ENCODE results near the gene PPP1R9A.

PPP1R9A gene

GRCh38 chr7:95269640-95270039 lies 362.2 kb downstream of the PPP1R9A start:
- DNase-seq: no peak

GRCh38 chr7:95276114-95276513 lies 368.7 kb downstream of the PPP1R9A start:
- no peak for DNase-seq

GRCh38 chr7:95279417-95279816 lies 372.0 kb downstream of the PPP1R9A start:
- DNase-seq: no peak

- no peak for DNase-seq
These were observed 378.7 kb downstream of the PPP1R9A start for GRCh38 chr7:95286096-95286495.

- DNase-seq: no peak
These were observed 382.9 kb downstream of the PPP1R9A start for GRCh38 chr7:95290166-95290830.

- DNase-seq: no peak
These were observed 388.0 kb downstream of the PPP1R9A start for GRCh38 chr7:95295397-95295796.

- DNase-seq: no peak
These were observed 389.1 kb downstream of the PPP1R9A start for GRCh38 chr7:95296456-95296855.

GRCh38 chr7:95297041-95297440 lies 389.6 kb downstream of the PPP1R9A start:
- DNase-seq: no peak

GRCh38 chr7:95298091-95298490 lies 390.7 kb downstream of the PPP1R9A start:
- DNase-seq: no peak

- no peak for DNase-seq
These were observed 395.9 kb downstream of the PPP1R9A start for GRCh38 chr7:95303013-95303905.

GRCh38 chr7:95304990-95305389 lies 397.6 kb downstream of the PPP1R9A start:
- DNase-seq: no peak

- no peak for DNase-seq
These were observed 402.6 kb downstream of the PPP1R9A start for GRCh38 chr7:95309951-95310350.

GRCh38 chr7:95311389-95311788 lies 404.0 kb downstream of the PPP1R9A start:
- DNase-seq: no peak

- no peak for DNase-seq
These were observed 405.2 kb downstream of the PPP1R9A start for GRCh38 chr7:95312561-95312960.

GRCh38 chr7:95316588-95316987 lies 409.2 kb downstream of the PPP1R9A start:
- DNase-seq: no peak

GRCh38 chr7:95317546-95317945 lies 410.2 kb downstream of the PPP1R9A start:
- no peak for DNase-seq

GRCh38 chr7:95317966-95318365 lies 410.6 kb downstream of the PPP1R9A start:
- no peak for DNase-seq

- no peak for DNase-seq
These were observed 411.2 kb downstream of the PPP1R9A start for GRCh38 chr7:95318501-95319100.

GRCh38 chr7:95319570-95319969 lies 412.2 kb downstream of the PPP1R9A start:
- no peak for DNase-seq

- no peak for DNase-seq
These were observed 413.3 kb downstream of the PPP1R9A start for GRCh38 chr7:95320651-95321050.

GRCh38 chr7:95321720-95322119 lies 414.3 kb downstream of the PPP1R9A start:
- DNase-seq: no peak

- no peak for DNase-seq
These were observed 415.0 kb downstream of the PPP1R9A start for GRCh38 chr7:95322396-95322795.

GRCh38 chr7:95322854-95323253 lies 415.5 kb downstream of the PPP1R9A start:
- no peak for DNase-seq

Measured in amniotic stem cell (primary cell).